Effector CD8-positive, alpha-beta T cell (primary cell): ENCODE results near the gene EHBP1L1.

Source experiments
- DNase-seq: peaks from one replicate; lab custom pipeline; 2025; lab: John Stamatoyannopoulos, UW

EHBP1L1 gene

DNA sequence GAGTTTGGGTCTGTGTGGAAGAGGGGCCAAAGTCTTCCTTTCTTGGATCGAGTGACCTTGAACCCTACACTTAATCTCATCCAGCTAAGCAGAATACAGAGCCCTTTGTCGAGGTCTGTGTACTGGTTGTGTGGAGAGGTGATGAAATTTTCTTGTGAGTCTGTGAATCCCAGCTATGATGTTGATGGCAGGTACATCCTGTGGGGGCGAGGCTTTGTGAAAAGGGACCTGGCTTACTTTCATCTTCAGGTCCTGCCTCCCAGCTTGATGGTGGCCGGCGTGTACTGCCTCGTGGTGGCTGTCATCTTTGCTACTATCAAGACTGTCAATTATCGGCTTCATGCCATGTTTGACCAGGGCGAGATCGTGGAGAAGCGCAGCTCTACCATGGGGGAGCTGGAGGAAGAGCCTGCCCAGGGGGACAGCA is 40.7 kb downstream of the EHBP1L1 start:
- no peak for DNase-seq

DNA sequence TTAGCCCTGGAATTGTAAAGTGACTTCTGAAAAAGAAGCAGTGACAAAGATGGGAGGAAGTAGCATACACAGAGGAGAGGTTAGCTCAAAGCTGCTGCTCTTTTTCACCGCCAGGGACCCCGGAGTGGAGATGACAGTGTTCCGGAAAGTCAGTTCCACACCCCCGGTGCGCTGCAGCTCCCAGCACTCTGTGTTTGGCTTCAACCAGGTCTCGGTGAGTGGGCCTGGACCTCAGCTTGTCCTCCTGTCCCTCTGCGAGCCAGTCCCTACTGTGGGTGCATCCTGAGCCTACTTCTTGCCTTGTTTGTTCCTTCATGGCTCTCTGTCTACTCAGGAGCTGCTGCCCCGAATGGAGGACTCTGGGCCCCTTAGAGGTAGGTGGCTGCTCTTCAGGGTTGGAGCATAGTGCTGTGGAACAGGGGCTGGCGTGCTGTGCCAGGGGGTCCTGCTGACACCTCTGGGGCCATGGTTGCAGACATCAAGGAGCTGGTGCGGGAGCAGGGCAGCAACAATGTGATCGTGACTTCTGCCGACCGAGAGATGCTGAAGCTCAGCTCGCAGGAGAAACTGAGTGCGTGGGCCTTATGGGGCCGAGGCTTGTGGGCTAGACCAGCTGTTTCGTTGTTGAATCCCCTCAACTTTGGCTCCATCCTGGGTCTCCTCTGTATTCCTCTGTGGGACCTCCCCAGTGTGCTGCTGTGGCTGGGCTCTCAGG is 41.4 kb downstream of the EHBP1L1 start:
- no peak for DNase-seq

DNA sequence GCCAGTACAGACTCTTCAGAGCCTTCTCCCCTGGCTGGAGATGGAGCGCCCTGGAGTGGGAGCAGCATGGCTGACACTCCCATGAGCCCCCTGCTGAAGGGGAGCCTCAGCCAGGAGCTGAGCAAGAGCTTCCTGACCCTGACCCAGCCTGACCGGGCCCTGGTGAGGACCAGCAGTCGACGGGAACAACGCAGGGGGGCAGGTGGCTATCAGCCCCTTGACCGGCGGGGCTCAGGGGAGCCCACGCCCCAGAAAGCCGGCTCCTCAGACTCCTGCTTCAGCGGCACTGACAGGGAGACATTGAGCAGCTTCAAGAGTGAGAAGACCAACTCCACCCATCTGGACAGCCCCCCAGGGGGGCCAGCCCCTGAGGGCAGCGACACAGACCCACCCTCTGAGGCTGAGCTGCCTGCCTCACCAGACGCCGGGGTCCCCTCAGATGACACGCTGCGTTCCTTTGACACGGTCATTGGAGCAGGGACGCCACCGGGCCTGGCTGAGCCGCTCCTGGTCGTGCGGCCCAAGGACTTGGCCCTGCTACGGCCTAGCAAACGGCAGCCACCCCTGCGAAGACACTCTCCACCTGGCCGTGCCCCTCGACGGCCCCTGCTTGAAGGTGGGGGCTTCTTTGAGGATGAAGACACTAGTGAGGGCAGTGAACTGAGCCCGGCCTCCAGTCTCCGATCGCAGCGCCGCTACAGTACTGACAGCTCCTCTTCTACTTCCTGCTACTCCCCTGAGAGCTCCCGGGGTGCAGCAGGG is 42.3 kb downstream of the EHBP1L1 start:
- no peak for DNase-seq

- DNase-seq, result no peak
Observed at GRCh38 chr11:65618763-65619162, 42.9 kb downstream of the EHBP1L1 start.

- no peak for DNase-seq
Observed at GRCh38 chr11:65619281-65619928, 43.6 kb downstream of the EHBP1L1 start.

DNA sequence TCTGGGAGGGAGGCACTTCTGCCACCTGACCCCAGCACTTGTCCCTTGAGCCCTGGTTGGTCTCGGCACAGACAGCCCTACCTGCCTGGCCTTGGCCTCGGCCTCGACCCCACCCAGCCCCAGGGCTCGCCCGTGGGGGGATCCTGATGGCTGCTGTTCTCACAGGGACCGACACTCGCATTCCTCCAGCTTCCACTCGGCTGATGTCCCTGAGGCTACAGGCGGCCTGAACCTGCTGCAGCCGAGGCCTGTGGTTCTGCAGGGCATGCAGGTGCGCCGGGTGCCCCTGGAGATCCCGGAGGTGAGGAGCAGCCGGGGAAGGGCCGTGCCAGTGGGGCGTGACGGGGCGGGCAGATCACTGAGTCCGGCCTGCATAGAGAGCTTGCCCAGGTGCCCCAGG is 44.8 kb downstream of the EHBP1L1 start:
- no peak for DNase-seq

- no peak for DNase-seq
Observed at GRCh38 chr11:65621460-65621859, 45.6 kb downstream of the EHBP1L1 start.

DNA sequence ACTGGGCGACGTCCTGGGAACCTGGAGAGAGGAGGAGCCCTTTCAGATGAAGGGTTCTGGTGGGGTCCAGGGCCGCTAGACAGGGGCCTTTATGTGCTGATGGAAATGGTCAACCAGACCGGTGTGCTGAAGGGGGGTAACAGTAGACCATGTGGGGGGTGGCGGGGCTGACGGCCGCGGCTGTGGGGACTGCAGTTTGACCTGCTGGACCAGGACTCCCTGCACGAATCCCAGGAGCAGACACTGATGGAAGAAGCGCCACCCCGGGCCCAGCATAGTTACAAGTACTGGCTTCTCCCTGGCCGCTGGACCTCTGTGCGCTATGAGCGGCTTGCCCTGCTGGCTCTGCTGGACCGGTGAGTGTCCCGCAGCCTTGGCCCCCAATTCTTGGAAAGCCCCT is 46.2 kb downstream of the EHBP1L1 start:
- no peak for DNase-seq

- DNase-seq, result no peak
Observed at GRCh38 chr11:65623177-65623576, 47.3 kb downstream of the EHBP1L1 start.

DNA sequence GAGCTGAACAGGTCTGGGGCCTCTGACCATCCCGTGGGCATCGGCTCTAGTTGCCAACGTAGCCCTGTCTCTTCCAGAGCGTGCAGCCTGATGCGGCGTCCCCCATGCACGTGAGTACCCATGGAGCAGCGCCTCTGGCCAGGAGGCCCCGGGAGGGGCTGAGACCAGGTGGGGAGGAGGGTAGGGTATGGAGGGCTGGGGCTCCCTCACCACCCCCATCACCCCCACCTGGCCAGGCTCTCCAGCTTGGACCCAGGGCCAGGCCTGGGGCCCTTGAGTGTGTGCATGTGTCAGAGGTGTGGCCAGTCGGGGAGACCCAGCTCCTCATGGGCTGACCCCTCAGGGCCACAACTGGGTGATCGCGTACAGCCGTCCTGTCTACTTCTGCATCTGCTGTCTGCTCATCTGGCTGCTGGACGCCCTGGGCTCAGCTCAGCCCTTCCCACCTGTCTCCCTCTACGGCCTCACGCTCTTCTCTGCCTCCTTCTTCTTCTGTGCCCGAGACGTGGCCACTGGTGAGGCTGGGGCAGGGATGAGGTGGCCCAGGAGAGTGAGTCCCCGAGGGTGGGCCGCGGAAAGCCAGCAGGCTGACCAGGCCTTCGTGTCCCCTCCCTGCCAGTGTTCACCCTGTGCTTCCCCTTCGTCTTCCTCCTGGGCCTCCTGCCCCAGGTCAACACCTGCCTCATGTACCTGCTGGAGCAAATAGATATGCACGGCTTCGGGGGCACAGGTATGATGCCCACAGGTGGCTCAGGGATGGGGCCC is 48.2 kb downstream of the EHBP1L1 start:
- no peak for DNase-seq

DNA sequence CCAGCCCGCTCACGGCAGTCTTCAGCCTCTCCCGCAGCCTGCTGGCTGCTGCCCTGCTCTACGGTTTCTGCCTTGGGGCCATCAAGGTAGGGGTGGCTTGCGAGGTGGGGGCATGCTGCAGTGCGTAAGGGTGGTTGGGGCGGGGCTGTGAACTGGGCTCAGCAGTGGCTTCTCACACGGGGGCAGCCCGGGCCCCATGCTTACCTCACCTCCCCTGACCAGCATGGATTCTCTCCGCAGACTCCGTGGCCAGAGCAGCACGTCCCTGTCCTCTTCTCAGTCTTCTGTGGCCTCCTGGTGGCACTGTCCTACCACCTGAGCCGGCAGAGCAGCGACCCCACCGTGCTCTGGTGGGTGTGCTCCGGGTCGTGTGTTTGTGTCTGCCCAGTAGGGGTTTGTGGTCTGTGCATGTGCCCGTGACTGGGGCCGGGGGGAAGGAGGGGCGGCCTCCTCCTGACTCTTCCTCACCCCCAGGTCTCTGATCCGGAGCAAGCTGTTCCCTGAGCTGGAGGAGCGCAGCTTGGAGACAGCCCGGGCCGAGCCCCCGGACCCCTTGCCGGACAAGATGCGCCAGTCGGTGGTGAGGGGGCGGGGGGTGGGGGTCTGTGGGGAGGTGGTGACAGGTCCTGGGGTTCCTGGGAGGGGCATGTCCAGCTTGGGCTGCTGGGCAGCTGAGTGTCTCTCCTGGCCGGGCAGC is 49.2 kb downstream of the EHBP1L1 start:
- DNase-seq, result no peak

- DNase-seq, result peak; percentile 21
Observed at GRCh38 chr11:65625628-65626342, 49.9 kb downstream of the EHBP1L1 start.

GRCh38 chr11:65627202-65627601 is 51.3 kb downstream of the EHBP1L1 start:
- no peak for DNase-seq

DNA sequence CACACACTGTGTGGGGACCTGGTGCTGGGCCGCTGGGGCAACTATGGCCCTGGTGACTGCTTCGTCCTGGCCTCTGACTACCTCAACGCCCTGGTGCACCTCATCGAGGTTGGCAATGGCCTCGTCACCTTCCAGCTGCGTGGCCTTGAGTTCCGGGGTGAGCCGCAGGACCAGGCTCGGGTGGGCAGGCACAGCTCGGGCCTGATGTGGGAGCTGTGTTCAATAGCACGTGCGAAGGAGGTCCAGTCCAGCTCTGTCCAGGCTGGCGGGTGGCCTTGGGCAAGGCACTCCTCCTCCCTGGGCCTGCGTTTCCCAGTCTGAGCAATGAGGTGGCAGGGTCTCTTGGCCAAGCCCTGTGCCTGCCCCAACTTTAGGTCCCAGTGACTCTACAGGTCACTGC is 53.7 kb downstream of the EHBP1L1 start:
- DNase-seq, result no peak

DNA sequence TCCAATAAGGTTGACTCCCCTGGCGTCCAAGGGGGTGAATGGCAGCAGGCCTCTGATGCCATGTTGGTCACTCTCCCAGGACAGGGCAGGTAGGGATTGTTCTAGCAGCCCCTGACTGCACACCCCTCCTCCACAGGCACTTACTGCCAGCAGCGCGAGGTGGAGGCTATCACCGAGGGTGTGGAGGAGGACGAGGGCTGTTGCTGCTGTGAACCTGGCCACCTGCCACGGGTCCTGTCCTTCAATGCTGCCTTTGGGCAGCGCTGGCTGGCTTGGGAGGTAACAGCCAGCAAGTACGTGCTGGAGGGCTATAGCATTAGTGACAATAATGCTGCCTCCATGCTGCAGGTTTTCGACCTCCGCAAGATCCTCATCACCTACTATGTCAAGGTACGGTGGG is 54.4 kb downstream of the EHBP1L1 start:
- DNase-seq, result no peak

GRCh38 chr11:65633390-65634108 is 57.7 kb downstream of the EHBP1L1 start:
- no peak for DNase-seq

DNA sequence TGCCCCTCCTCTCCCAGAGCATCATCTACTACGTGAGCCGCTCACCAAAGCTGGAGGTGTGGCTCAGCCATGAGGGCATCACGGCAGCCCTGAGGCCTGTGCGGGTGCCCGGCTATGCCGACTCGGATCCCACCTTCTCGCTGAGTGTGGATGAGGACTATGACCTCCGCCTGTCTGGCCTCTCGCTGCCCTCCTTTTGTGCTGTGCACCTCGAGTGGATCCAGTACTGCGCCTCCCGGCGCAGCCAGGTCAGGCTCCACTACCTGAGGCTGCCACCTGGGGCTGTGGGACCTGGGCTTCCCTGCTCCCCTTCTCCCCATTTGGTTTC is 58.2 kb downstream of the EHBP1L1 start:
- no peak for DNase-seq

GRCh38 chr11:65634440-65634839 is 58.6 kb downstream of the EHBP1L1 start:
- no peak for DNase-seq

- DNase-seq, result no peak
Observed at GRCh38 chr11:65634905-65635731, 59.3 kb downstream of the EHBP1L1 start.
